ENCODE data around the gene PC.

The PC gene

GRCh38 chr11:66820901-66821300 lies 137.3 kb downstream of the PC start:
- no peak for DNase-seq (ENCODE audit: low spot score)
- no peak for TF ChIP-seq CTCF (IDR thresholded peaks at IDR 0.05; ENCODE audit: extremely low read depth, missing control alignments)

- DNase-seq (ENCODE audit: low spot score): no peak
- TF ChIP-seq CTCF (IDR thresholded peaks at IDR 0.05; ENCODE audit: extremely low read depth, missing control alignments): no peak
Measured at GRCh38 chr11:66820381-66820780, 137.8 kb downstream of the PC start.

GRCh38 chr11:66818231-66818955 lies 139.8 kb downstream of the PC start:
- no peak for DNase-seq (ENCODE audit: low spot score)
- TF ChIP-seq CTCF (IDR thresholded peaks at IDR 0.05; ENCODE audit: extremely low read depth, missing control alignments): no peak

- no peak for TF ChIP-seq CTCF (IDR thresholded peaks at IDR 0.05; ENCODE audit: extremely low read depth, missing control alignments)
Measured at GRCh38 chr11:66815646-66816045, 142.5 kb downstream of the PC start.

GRCh38 chr11:66814678-66815077 lies 143.5 kb downstream of the PC start:
- TF ChIP-seq CTCF (IDR thresholded peaks at IDR 0.05; ENCODE audit: extremely low read depth, missing control alignments): no peak
- DNase-seq (ENCODE audit: low spot score): no peak

More at GRCh38 chr11:66815646-66816045, 142.5 kb downstream of the PC start:
- DNase-seq (ENCODE audit: low spot score): no peak

- no peak for TF ChIP-seq CTCF (IDR thresholded peaks at IDR 0.05; ENCODE audit: extremely low read depth, missing control alignments)
- no peak for DNase-seq (ENCODE audit: low spot score)
Measured at GRCh38 chr11:66810576-66811185, 147.5 kb downstream of the PC start.

- no peak for TF ChIP-seq CTCF (IDR thresholded peaks at IDR 0.05; ENCODE audit: extremely low read depth, missing control alignments)
- DNase-seq (ENCODE audit: low spot score): no peak
Measured at GRCh38 chr11:66809592-66809991, 148.6 kb downstream of the PC start.

Measured in GM20000 (cell line).